KBM-7 (cell line): ENCODE measurements around the gene SEC23B.
"Not testable (repeated sequence)": the region's sequence is repeated elsewhere in the genome, so short reads cannot be mapped to it uniquely, and the experiment has no call there.

ENCODE experiments used
- DNase-seq: peaks from one replicate; pipeline ENCODE4 v3.0.0-alpha.2; 2015
- in situ Hi-C: fragments of 300-500 bp; cut with MboI; formaldehyde crosslinking; loops from 2 replicates; pipeline ENCODE4 v1.14.3; 2020; ENCODE audit warnings: low sequenced_read_pairs, low pct_unique_long_range_greater_than_20kb, mixed read lengths

The SEC23B gene

GRCh38 chr20:18522066-18522465 lies 14.3 kb downstream of the SEC23B start:
- DNase-seq, in situ Hi-C loops: not testable (repeated sequence)

DNA sequence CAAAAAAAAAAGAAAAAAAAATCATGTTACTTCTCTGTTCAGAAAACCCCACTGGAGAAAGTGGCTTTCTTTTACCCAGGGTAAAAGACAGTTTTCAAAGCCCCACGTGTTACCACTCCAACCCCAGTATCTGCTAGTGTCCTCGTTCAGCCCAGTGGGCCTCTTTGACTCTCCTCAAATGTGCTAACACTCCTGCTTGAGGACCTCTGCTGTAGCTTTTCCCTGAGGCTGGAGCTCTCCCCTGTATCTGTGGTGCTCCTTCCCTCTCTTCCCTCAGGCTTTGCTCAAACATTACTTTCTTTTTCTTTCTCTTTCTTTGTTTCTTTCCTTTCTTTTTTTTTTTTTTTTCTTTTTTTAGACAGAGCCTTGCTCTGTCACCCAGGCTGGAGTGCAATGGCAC lies 15.3 kb downstream of the SEC23B start:
- DNase-seq: no peak
- in situ Hi-C loops: no loop called here

- no peak for DNase-seq
- in situ Hi-C loops: no loop called here
These were observed 16.9 kb downstream of the SEC23B start for GRCh38 chr20:18524646-18525045.

DNA sequence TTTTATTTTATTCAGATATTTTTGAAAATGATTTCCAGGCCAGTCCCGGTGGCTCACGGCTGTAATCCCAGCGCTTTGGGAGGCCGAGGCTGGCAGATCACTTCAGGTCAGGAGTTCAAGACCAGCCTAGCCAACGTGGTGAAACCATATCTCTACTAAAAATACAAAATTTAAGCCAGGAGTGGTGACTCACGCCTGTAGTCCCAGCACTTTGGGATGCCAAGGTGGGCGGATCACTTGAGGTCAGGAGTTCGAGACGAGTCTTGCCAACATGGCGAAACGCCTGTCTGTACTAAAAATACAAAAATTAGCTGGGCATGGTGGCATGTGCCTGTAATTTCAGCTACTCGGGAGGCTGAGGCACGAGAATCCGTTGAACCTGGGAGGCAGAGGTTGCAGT lies 19.0 kb downstream of the SEC23B start:
- in situ Hi-C loops, DNase-seq: not testable (repeated sequence)

GRCh38 chr20:18527339-18527738 lies 19.6 kb downstream of the SEC23B start:
- no peak for DNase-seq
- in situ Hi-C loops: no loop called here

DNA sequence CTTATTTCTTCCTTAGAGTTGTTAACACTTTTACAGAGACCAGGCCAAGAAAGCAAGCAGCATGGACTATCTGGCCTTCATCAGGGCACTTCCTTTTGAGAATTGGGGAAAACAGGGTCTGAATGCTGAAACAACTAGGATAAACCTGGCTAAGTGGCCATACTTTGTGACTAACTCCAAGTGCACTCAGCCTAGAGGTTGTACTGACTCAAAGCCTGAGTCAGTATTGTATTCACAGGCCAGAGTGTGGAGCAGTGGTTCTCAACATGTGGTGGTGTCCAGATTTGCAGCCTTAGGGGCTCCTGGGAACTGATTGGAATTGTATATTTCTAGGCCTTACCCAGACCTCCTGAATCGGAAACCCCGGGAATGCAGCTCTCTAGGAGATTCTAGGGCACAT lies 20.1 kb downstream of the SEC23B start:
- DNase-seq: no peak
- in situ Hi-C loops: no loop called here

GRCh38 chr20:18529041-18529440 lies 21.3 kb downstream of the SEC23B start:
- no peak for DNase-seq
- in situ Hi-C loops: no loop called here

GRCh38 chr20:18532626-18533025 lies 24.9 kb downstream of the SEC23B start:
- no peak for DNase-seq
- in situ Hi-C loops: no loop called here

GRCh38 chr20:18533491-18533890 lies 25.8 kb downstream of the SEC23B start:
- DNase-seq: no peak
- in situ Hi-C loops: no loop called here

GRCh38 chr20:18533978-18534644 lies 26.4 kb downstream of the SEC23B start:
- in situ Hi-C loops: no loop called here
- no peak for DNase-seq

- in situ Hi-C loops: no loop called here
- no peak for DNase-seq
These were observed 29.9 kb downstream of the SEC23B start for GRCh38 chr20:18537651-18538050.

DNA sequence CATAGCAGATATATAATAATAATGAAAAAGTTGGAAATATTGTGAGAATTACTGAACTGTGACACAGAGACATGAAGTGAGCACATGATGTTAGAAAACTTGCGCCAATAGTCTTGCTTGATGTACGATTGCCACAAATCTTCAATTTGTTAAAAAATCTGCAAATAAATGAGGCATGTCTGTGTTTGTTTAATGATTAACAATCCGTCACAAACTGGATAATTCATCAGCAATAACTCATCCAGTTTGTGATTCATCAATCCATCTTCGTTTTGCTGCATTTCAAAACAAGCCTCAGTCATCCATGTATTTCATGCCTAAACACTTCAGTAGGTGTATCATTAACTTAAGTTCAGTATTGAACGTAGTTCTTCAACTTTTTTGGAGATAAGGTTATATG lies 34.0 kb downstream of the SEC23B start:
- no peak for DNase-seq
- in situ Hi-C loops: no loop called here

DNA sequence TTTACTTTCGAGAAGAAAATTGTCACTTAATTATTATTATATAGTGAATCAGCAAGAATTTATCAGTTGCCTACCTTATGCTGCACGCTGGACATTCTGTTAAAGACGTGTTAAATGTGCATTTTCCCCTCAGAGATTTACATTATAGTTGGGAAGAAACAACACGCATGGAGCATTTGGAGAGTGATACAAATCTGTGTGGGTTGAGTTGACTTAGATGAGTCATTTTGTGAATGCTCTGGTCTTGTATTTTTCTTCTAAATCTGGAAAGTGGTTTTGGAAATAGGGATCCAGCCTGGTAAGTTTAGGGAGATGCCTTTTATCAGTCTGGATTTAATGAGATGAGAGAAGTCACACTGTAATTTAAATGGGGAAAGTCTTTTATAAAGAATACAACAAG lies 35.5 kb downstream of the SEC23B start:
- DNase-seq: no peak
- in situ Hi-C loops: no loop called here

- in situ Hi-C loops: no loop called here
- no peak for DNase-seq
These were observed 36.2 kb downstream of the SEC23B start for GRCh38 chr20:18543932-18544331.

DNA sequence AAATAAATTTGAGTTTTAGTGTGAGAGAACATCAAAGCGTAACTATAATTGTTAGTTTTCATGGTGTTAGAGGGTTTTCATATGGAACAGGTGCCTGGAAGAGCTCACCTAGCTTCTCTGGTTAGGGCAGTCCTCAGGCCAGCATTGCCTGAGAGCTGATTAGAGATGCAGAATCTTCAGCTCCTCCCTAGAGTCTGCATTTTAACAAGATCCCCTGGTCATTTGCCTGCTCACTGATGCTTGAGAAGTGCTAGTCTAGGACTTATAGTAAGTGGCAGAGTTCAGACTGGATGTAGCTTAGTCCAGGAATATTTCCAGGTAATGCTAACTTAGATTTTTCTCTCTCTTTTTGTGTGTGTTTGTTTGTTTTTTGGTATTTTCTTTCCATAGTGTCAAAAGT lies 37.8 kb downstream of the SEC23B start:
- in situ Hi-C loops: no loop called here
- no peak for DNase-seq

DNA sequence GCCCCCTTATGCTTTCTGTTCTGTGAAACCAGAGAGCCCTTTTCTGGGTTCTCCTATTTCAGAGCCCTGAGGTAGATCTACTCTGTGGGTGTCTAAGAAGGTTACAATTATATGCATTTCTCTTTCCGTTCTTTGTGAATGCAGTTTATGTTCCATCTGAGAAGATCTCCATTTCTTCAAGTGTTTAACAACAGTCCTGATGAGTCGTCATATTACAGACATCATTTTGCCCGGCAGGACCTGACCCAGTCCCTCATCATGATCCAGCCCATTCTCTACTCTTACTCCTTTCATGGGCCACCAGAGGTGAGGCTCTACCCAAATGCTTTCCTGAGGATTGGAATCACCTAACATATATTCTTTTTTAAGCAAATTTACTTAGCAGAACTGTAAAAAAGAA lies 40.7 kb downstream of the SEC23B start:
- in situ Hi-C loops: no loop called here
- no peak for DNase-seq

DNA sequence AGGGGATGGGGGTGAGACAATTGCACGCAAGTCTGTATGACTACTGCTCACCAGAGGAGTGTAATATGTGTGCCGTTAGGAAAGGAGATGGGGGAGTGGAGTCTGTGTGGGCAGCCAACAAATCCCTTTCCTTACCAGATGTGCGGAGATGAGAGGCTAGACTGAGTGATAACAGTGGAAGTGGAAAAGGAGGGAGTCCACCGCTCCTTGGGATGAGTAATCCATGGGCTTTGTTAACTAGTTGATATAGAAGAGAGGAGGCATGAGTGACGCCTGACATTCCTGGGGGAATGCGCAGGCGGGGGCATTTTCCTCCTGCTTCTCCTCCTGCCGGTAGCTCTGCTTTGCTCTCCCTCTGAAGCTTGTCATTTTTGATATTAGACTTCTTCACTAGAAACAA lies 46.0 kb downstream of the SEC23B start:
- in situ Hi-C loops: no loop called here
- no peak for DNase-seq

- peak; percentile 91 for DNase-seq
- in situ Hi-C loops: no loop called here
These were observed 59.4 kb downstream of the SEC23B start, which contains the start of gene SMIM26 for GRCh38 chr20:18566892-18567738. SMIM26 (plus strand) TSS chr20:18567432; CDS start chr20:18567479, 47 bp downstream.

GRCh38 chr20:18567739-18568091 lies 60.0 kb downstream of the SEC23B start:
- DNase-seq: no peak
- in situ Hi-C loops: no loop called here

- no peak for DNase-seq
- in situ Hi-C loops: no loop called here
These were observed 63.3 kb downstream of the SEC23B start for GRCh38 chr20:18571009-18571408.

DNA sequence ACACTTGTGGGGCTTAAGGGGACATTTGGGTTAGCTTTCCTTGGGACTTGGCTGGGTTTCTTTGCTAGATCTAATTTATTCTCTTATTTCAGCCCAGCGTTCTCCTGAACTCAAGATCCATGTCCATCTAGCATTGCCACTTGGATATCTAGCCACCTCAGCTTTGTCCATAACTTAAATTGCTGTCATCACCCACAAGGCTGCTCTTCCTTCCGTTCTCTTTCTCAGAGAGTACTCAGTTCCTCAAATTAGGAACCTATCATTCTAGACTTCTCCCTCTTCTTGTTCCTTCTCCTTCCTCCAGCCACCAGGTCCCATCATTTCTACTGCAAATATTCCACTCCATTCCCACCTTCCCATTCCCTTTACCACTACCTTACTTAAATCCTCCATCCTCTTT lies 63.8 kb downstream of the SEC23B start:
- in situ Hi-C loops: no loop called here

More for the DNA sequence above, 63.8 kb downstream of the SEC23B start:
- DNase-seq: peak; percentile 63
